ENCODE measurements around the gene ZNF366. TPM values are rescaled to one million over a fixed set of nuclear protein-coding genes. Genes with fewer than 3 reads are reported as not detected.

Gene ZNF366
- total RNA-seq, 1 experiment from 2014 or later = not detected

GRCh38 chr5:72434056-72434780 is 73.0 kb downstream of the ZNF366 start:
- Mint-ChIP-seq H3K4me3 (ENCODE audit: unreplicated experiment) (no peak overlapping the region), H3K9me3 (ENCODE audit: unreplicated experiment) (no peaks in the 10 kb centered on the region), H3K27me3 (ENCODE audit: insufficient read depth, unreplicated experiment) (peaks cover 7% of the 10 kb centered on the region), H3K4me1 (ENCODE audit: low read depth, unreplicated experiment) (peaks cover 4% of the 10 kb centered on the region), H3K36me3 (ENCODE audit: insufficient read depth, unreplicated experiment) (no peaks in the 10 kb centered on the region), H3K27ac (ENCODE audit: unreplicated experiment) (no peak overlapping the region)
- POLR2A ChIA-PET = no interaction called here
- CTCF ChIA-PET = no interaction called here
- TF ChIP-seq CTCF (IDR thresholded peaks at IDR 0.05; ENCODE audit: insufficient read depth in 1 of 2, low read depth in 1 of 2, low read length in 1 of 2, severe bottlenecking in 1 of 2, unreplicated experiment in 1 of 2) = no peak
- no TSS peak for BruUV-seq (replicated peaks)
- Histone ChIP-seq H3K36me3 (ENCODE audit: control insufficient read depth, insufficient read depth, low read length) (no peaks in the 10 kb centered on the region), H3K4me3 (ENCODE audit: low read depth, low read length) (no peak overlapping the region), H3K27me3 (replicated peaks; ENCODE audit: control insufficient read depth, insufficient read depth, low read length) (no peaks in the 10 kb centered on the region), H3K4me1 (no peaks in the 10 kb centered on the region), H3K9me3 (no peaks in the 10 kb centered on the region)
- no peak for DNase-seq
- intact Hi-C loops (cut with micrococcal nuclease; ENCODE audit: unreplicated experiment) = no loop called here

- H3K4me1 Mint-ChIP-seq (ENCODE audit: low read depth, unreplicated experiment) = peaks cover 4% of the 10 kb centered on the region
- BruUV-seq (replicated peaks) = no TSS peak
- CTCF ChIA-PET = interaction anchor here (0.7 kb wide), 1 partner anchor 272 kb away, joined by 3 read pairs; no protein-coding TSS in a partner anchor
- H3K4me3 Mint-ChIP-seq (ENCODE audit: unreplicated experiment) = no peak overlapping the region
- POLR2A ChIA-PET = no interaction called here
- peaks cover 7% of the 10 kb centered on the region for H3K27me3 Mint-ChIP-seq (ENCODE audit: insufficient read depth, unreplicated experiment)
- H3K36me3 Mint-ChIP-seq (ENCODE audit: insufficient read depth, unreplicated experiment) = no peaks in the 10 kb centered on the region
- no peaks in the 10 kb centered on the region for H3K9me3 Mint-ChIP-seq (ENCODE audit: unreplicated experiment)
- Histone ChIP-seq H3K4me3 (ENCODE audit: low read depth, low read length) (no peak overlapping the region), H3K36me3 (ENCODE audit: control insufficient read depth, insufficient read depth, low read length) (no peaks in the 10 kb centered on the region), H3K9me3 (no peaks in the 10 kb centered on the region), H3K4me1 (no peaks in the 10 kb centered on the region), H3K27me3 (replicated peaks; ENCODE audit: control insufficient read depth, insufficient read depth, low read length) (no peaks in the 10 kb centered on the region)
- no peak for DNase-seq
- H3K27ac Mint-ChIP-seq (ENCODE audit: unreplicated experiment) = no peak overlapping the region
- TF ChIP-seq CTCF (IDR thresholded peaks at IDR 0.05; ENCODE audit: insufficient read depth in 1 of 2, low read depth in 1 of 2, low read length in 1 of 2, severe bottlenecking in 1 of 2, unreplicated experiment in 1 of 2) = no peak
- intact Hi-C loops (cut with micrococcal nuclease; ENCODE audit: unreplicated experiment) = no loop called here
These were observed 73.7 kb downstream of the ZNF366 start for GRCh38 chr5:72433522-72433921.

GRCh38 chr5:72428669-72429068 is 78.5 kb downstream of the ZNF366 start:
- H3K9me3 Mint-ChIP-seq (ENCODE audit: unreplicated experiment) = no peaks in the 10 kb centered on the region
- CTCF ChIA-PET = no interaction called here
- POLR2A ChIA-PET = no interaction called here
- H3K36me3 Mint-ChIP-seq (ENCODE audit: insufficient read depth, unreplicated experiment) = no peaks in the 10 kb centered on the region
- H3K36me3 ChIP-seq (ENCODE audit: control insufficient read depth, insufficient read depth, low read length) = no peaks in the 10 kb centered on the region
- no peaks in the 10 kb centered on the region for H3K4me1 ChIP-seq
- H3K27me3 ChIP-seq (replicated peaks; ENCODE audit: control insufficient read depth, insufficient read depth, low read length) = no peaks in the 10 kb centered on the region; the same call in 1 of the 2 replicates
- BruUV-seq (replicated peaks) = no TSS peak
- H3K27me3 Mint-ChIP-seq (ENCODE audit: insufficient read depth, unreplicated experiment) = peaks cover 5% of the 10 kb centered on the region
- H3K4me1 Mint-ChIP-seq (ENCODE audit: low read depth, unreplicated experiment) = peaks cover 12% of the 10 kb centered on the region
- H3K27ac Mint-ChIP-seq (ENCODE audit: unreplicated experiment) = no peak overlapping the region
- intact Hi-C loops (cut with micrococcal nuclease; ENCODE audit: unreplicated experiment) = no loop called here
- no peak for TF ChIP-seq CTCF (IDR thresholded peaks at IDR 0.05; ENCODE audit: insufficient read depth in 1 of 2, low read depth in 1 of 2, low read length in 1 of 2, severe bottlenecking in 1 of 2, unreplicated experiment in 1 of 2)
- H3K4me3 Mint-ChIP-seq (ENCODE audit: unreplicated experiment) = no peak overlapping the region
- no peak for DNase-seq
- H3K9me3 ChIP-seq = no peaks in the 10 kb centered on the region
- H3K4me3 ChIP-seq (ENCODE audit: low read depth, low read length) = no peak overlapping the region

Measured in Caco-2 (cell line).